Neural cell (in vitro differentiated cells): ENCODE measurements around the gene NCAM1. TPM values are rescaled to one million over a fixed set of nuclear protein-coding genes. Genes with fewer than 3 reads are reported as not detected.

ENCODE experiments used
- H2AFZ ChIP-seq: fragments of 200-600, 300-800 bp; sonication (generic), shearing (Covaris generic); 2 replicates; pipeline ENCODE4 v1.6.0; 2014; ENCODE audit warnings: low read depth, mild to moderate bottlenecking, antibody characterized with exemption, low read length, moderate library complexity
- H3F3A ChIP-seq: fragments of 200-600 bp; shearing (Covaris generic); 2 replicates; pipeline ENCODE4 v1.6.1; 2016; ENCODE audit warnings: mild to moderate bottlenecking, moderate library complexity, mixed read lengths, antibody characterized with exemption, low read length; ENCODE audit not compliant: insufficient read depth, poor library complexity, severe bottlenecking
- H3K27ac ChIP-seq: fragments of 200-600, 300-800 bp; sonication (generic), shearing (Covaris generic); 2 replicates; pipeline ENCODE4 v1.5.1; 2014; ENCODE audit warnings: mild to moderate bottlenecking, low read length, moderate library complexity
- H3K27me3 ChIP-seq: fragments of 300-800, 200-600 bp; sonication (generic), shearing (Covaris generic); 2 replicates; pipeline ENCODE4 v1.6.0; 2014; ENCODE audit warnings: mild to moderate bottlenecking, low read depth, low read length, moderate library complexity; ENCODE audit not compliant: insufficient read depth
- H3K36me3 ChIP-seq: fragments of 300-800, 200-600 bp; sonication (generic), shearing (Covaris generic); 2 replicates; pipeline ENCODE4 v1.5.1; 2014; ENCODE audit warnings: mild to moderate bottlenecking, antibody characterized with exemption, low read length, moderate library complexity; ENCODE audit not compliant: insufficient read depth
- H3K4me2 ChIP-seq: fragments of 300-800, 200-600 bp; sonication (generic), shearing (Covaris generic); 2 replicates; pipeline ENCODE4 v1.6.0; 2014; ENCODE audit warnings: mild to moderate bottlenecking, low read length
- H3K4me3 ChIP-seq: fragments of 300-800, 200-600 bp; sonication (generic), shearing (Covaris generic); 2 replicates; pipeline ENCODE4 v1.5.1; 2014; ENCODE audit warnings: mild to moderate bottlenecking, low read length, moderate library complexity
- H3K79me2 ChIP-seq: fragments of 200-600 bp; shearing (Covaris generic); replicated peaks from 2 replicates; pipeline ENCODE4 v1.6.0; 2014; ENCODE audit warnings: mild to moderate bottlenecking, low read length, moderate library complexity; ENCODE audit not compliant: insufficient read depth
- H3K9ac ChIP-seq: fragments of 300-800, 200-600 bp; sonication (generic), shearing (Covaris generic); 2 replicates; pipeline ENCODE4 v1.6.1; 2016; ENCODE audit warnings: mild to moderate bottlenecking, low read length, mixed read lengths
- H3K9me2 ChIP-seq: fragments of 200-600 bp; shearing (Covaris generic); 2 replicates; pipeline ENCODE4 v1.6.1; 2016; ENCODE audit warnings: mild to moderate bottlenecking, low read length, mixed read lengths; ENCODE audit not compliant: insufficient read depth
- H3K9me3 ChIP-seq: fragments of 200-600, 300-800 bp; sonication (generic), shearing (Covaris generic); 2 replicates; pipeline ENCODE4 v1.6.1; 2016; ENCODE audit warnings: mild to moderate bottlenecking, mixed run types, low read length, moderate library complexity, mixed read lengths
- H4K20me1 ChIP-seq: fragments of 200-600 bp; shearing (Covaris generic); 2 replicates; pipeline ENCODE4 v1.6.1; 2016; ENCODE audit warnings: mild to moderate bottlenecking, mixed run types; ENCODE audit not compliant: insufficient read depth
- EP300 ChIP-seq: fragments of 450-650 bp; conservative IDR thresholded peaks from 2 replicates; pipeline ENCODE4 v1.6.1; 2014; ENCODE audit warnings: antibody characterized with exemption, mild to moderate bottlenecking, moderate library complexity; ENCODE audit not compliant: poor library complexity, severe bottlenecking
- EZH2 ChIP-seq: fragments of 200-600, 300-800 bp; shearing (Covaris generic), sonication (generic); IDR thresholded peaks from 2 replicates; pipeline ENCODE4 v1.6.1; 2014; ENCODE audit warnings: antibody characterized with exemption, low read length, borderline replicate concordance, mild to moderate bottlenecking; ENCODE audit not compliant: insufficient read depth, poor library complexity, severe bottlenecking
- MXI1 ChIP-seq: fragments of 450-650 bp; conservative IDR thresholded peaks from 2 replicates; pipeline ENCODE4 v1.6.1; 2014; ENCODE audit warnings: antibody characterized with exemption, mild to moderate bottlenecking; ENCODE audit not compliant: poor library complexity, severe bottlenecking
- POLR2AphosphoS5 ChIP-seq: IDR thresholded peaks from 2 replicates; pipeline ENCODE4 v1.6.1; 2012
- RAD21 ChIP-seq: fragments of 450-650 bp; conservative IDR thresholded peaks from 2 replicates; pipeline ENCODE4 v1.6.1; 2014; ENCODE audit warnings: antibody characterized with exemption, mild to moderate bottlenecking, moderate library complexity
- SMC3 ChIP-seq: fragments of 450-650 bp; conservative IDR thresholded peaks from 2 replicates; pipeline ENCODE4 v1.6.1; 2014; ENCODE audit warnings: antibody characterized with exemption, mild to moderate bottlenecking, moderate library complexity; ENCODE audit not compliant: poor library complexity
- TAF1 ChIP-seq: IDR thresholded peaks from 2 replicates; pipeline ENCODE4 v1.6.1; 2012; ENCODE audit warnings: low read depth
- polyA plus RNA-seq: library from polyadenylated mRNA; depleted of rRNA; stranded (reverse); fragments of >200 nt; gene quantifications from 2 replicates; pipeline ENCODE4 v1.2.3, GENCODE V29; 2014
- TF ChIP-seq, protein P1 (sequence below): fragments of 450-650 bp; IDR thresholded peaks from 2 replicates; pipeline ENCODE4 v1.5.1; 2014; ENCODE audit warnings: antibody characterized with exemption, mild to moderate bottlenecking, moderate library complexity; ENCODE audit not compliant: poor library complexity, severe bottlenecking
- TF ChIP-seq, protein P2 (sequence below): IDR thresholded peaks from 2 replicates; pipeline ENCODE4 v1.6.1; 2012; ENCODE audit warnings: borderline replicate concordance

NCAM1 gene
- polyA plus RNA-seq, 1 donor from 2014 or later, result 120 TPM

DNA sequence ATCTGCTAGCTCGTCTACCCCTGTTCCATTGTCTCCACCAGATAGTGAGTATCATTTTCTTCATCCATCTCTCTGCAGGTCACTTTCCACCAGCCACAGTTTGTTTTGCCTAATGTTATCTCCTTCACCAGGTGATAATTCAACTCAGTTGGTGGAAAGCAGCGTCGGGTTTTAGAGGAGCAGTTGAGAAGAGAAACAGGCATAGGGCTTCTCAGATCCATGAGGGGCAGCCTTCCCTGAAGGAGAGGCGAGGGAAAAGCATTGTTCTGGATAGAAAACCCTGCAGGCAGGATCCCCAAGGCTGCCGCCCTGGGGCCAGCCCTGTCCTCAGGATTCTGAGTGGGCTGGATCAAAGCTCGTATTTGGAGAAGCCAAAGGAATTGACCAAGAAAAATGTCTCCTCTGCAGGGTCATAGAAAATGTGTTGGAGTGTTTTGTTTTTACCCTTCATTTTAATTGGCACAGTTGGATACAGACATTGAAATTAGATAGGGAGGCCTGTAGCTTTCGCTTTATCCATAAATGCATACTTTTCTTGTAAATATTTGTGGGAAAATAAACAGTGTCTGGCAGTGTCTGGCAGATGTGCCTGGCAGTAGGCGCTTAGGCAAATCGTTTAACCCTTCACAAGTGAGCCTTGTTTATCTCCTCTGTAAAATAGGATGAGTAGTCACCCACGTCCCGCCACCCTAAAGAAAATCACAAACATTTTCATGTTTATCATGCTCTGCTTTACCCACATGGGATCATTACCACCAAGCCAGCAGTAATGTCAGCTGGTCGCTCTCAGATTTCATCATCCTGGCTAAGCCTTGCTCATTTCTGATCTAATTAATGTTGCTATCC lies 279.8 kb downstream of the NCAM1 start:
- no peak for TF ChIP-seq EZH2
- TF ChIP-seq POLR2AphosphoS5, result no peak
- TF ChIP-seq, protein P1, sequence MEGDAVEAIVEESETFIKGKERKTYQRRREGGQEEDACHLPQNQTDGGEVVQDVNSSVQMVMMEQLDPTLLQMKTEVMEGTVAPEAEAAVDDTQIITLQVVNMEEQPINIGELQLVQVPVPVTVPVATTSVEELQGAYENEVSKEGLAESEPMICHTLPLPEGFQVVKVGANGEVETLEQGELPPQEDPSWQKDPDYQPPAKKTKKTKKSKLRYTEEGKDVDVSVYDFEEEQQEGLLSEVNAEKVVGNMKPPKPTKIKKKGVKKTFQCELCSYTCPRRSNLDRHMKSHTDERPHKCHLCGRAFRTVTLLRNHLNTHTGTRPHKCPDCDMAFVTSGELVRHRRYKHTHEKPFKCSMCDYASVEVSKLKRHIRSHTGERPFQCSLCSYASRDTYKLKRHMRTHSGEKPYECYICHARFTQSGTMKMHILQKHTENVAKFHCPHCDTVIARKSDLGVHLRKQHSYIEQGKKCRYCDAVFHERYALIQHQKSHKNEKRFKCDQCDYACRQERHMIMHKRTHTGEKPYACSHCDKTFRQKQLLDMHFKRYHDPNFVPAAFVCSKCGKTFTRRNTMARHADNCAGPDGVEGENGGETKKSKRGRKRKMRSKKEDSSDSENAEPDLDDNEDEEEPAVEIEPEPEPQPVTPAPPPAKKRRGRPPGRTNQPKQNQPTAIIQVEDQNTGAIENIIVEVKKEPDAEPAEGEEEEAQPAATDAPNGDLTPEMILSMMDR, result no peak
- no peak for TF ChIP-seq MXI1
- TF ChIP-seq, protein P2, sequence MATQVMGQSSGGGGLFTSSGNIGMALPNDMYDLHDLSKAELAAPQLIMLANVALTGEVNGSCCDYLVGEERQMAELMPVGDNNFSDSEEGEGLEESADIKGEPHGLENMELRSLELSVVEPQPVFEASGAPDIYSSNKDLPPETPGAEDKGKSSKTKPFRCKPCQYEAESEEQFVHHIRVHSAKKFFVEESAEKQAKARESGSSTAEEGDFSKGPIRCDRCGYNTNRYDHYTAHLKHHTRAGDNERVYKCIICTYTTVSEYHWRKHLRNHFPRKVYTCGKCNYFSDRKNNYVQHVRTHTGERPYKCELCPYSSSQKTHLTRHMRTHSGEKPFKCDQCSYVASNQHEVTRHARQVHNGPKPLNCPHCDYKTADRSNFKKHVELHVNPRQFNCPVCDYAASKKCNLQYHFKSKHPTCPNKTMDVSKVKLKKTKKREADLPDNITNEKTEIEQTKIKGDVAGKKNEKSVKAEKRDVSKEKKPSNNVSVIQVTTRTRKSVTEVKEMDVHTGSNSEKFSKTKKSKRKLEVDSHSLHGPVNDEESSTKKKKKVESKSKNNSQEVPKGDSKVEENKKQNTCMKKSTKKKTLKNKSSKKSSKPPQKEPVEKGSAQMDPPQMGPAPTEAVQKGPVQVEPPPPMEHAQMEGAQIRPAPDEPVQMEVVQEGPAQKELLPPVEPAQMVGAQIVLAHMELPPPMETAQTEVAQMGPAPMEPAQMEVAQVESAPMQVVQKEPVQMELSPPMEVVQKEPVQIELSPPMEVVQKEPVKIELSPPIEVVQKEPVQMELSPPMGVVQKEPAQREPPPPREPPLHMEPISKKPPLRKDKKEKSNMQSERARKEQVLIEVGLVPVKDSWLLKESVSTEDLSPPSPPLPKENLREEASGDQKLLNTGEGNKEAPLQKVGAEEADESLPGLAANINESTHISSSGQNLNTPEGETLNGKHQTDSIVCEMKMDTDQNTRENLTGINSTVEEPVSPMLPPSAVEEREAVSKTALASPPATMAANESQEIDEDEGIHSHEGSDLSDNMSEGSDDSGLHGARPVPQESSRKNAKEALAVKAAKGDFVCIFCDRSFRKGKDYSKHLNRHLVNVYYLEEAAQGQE, result no peak
- no peak for TF ChIP-seq TAF1
- no peak for TF ChIP-seq RAD21
- TF ChIP-seq EP300, result no peak
- TF ChIP-seq SMC3, result no peak
- Histone ChIP-seq H4K20me1 (no peaks in the 10 kb centered on the region), H3K79me2 (no peaks in the 10 kb centered on the region), H3K9me2 (no peaks in the 10 kb centered on the region), H3K9me3 (no peaks in the 10 kb centered on the region), H3K27ac (no peak overlapping the region), H3K4me3 (no peak overlapping the region), H3K9ac (no peak overlapping the region), H3F3A (no peaks in the 10 kb centered on the region), H2AFZ (no peak overlapping the region), H3K36me3 (peaks cover 28% of the 10 kb centered on the region), H3K4me2 (no peak overlapping the region), H3K27me3 (no peaks in the 10 kb centered on the region)

DNA sequence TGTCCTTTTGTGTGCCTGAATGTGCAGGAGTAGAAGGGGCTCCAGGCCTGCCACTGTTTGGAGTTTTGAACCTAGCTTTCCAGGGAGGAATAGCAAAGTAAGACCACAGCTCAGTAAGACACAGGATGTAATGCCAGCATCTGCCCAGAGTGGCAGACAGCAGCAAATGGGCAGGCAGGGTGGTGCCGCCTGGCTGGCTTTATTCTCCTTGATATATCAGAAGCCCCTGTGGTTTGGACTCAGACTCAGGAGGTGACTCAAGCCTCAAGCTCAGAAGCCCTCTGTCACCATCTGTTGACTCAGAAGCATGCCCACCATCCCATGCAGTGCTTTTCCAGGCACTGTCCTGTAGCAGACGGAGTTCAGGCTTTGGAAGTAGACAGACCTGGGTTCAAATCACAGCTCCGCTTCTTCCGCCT lies 280.4 kb downstream of the NCAM1 start:
- H2AFZ ChIP-seq, result no peak overlapping the region
- no peak for TF ChIP-seq MXI1
- no peak for TF ChIP-seq SMC3
- no peak for TF ChIP-seq POLR2AphosphoS5
- TF ChIP-seq, protein P1, result no peak
- no peak for TF ChIP-seq TAF1
- no peak for TF ChIP-seq EZH2
- no peak for TF ChIP-seq EP300
- TF ChIP-seq, protein P2, result no peak
- TF ChIP-seq RAD21, result no peak
- H3F3A ChIP-seq, result no peaks in the 10 kb centered on the region
- H3K4me3 ChIP-seq, result no peak overlapping the region
- no peaks in the 10 kb centered on the region for H3K27me3 ChIP-seq
- H3K36me3 ChIP-seq, result peaks cover 34% of the 10 kb centered on the region
- H3K4me2 ChIP-seq, result no peak overlapping the region
- H3K9me3 ChIP-seq, result no peaks in the 10 kb centered on the region
- H4K20me1 ChIP-seq, result no peaks in the 10 kb centered on the region
- no peaks in the 10 kb centered on the region for H3K9me2 ChIP-seq
- no peak overlapping the region for H3K27ac ChIP-seq
- no peak overlapping the region for H3K9ac ChIP-seq
- H3K79me2 ChIP-seq, result no peaks in the 10 kb centered on the region
